ENCODE results near the gene GINS2.

Gene GINS2

GRCh38 chr16:85667261-85667660 lies 21.5 kb downstream of the GINS2 start:
- no peak for DNase-seq (ENCODE audit: low read depth)

GRCh38 chr16:85665929-85666328 lies 22.8 kb downstream of the GINS2 start:
- no peak for DNase-seq (ENCODE audit: low read depth)

GRCh38 chr16:85665373-85665740 lies 23.4 kb downstream of the GINS2 start:
- DNase-seq (ENCODE audit: low read depth) = no peak

DNA sequence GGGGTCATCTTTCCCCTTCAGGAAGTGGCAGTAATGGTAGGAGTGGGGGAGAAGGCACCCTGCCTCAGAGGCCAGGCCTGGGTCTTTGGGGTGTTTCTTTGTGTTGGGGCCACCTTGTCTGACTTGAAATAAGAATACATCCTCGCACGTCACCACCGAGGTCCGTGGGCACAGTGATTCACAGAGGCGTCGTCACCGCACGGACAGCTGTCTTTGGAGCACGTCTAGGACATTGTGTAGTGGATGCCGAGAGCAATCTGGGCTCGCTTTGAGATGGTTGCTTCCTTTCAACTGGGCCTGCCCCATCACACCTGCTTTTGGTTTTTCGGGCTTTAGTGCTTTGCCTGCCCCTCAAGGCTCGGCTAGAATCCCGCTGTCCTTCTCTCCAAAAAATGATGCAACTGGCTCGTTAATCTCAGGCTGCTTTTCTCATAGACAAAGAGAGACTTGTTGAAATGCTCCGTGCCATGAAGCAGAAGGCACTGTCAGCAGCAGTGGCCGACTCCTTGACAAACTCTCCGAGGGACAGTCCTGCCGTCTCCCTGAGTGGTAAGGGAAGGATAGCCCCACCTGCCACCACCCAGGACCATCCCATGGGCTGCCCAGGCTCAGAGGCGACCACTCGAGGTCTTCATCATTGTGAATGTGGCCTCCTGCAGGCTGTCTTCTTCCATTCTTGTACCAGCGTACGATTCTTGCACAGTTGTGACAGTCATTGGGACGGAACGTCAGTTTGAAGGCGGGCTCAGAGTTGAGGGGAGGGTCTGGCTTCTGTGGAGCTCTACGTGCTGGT lies 24.0 kb downstream of the GINS2 start:
- no peak for DNase-seq (ENCODE audit: low read depth)

GRCh38 chr16:85663891-85664321 lies 24.8 kb downstream of the GINS2 start:
- no peak for DNase-seq (ENCODE audit: low read depth)

DNA sequence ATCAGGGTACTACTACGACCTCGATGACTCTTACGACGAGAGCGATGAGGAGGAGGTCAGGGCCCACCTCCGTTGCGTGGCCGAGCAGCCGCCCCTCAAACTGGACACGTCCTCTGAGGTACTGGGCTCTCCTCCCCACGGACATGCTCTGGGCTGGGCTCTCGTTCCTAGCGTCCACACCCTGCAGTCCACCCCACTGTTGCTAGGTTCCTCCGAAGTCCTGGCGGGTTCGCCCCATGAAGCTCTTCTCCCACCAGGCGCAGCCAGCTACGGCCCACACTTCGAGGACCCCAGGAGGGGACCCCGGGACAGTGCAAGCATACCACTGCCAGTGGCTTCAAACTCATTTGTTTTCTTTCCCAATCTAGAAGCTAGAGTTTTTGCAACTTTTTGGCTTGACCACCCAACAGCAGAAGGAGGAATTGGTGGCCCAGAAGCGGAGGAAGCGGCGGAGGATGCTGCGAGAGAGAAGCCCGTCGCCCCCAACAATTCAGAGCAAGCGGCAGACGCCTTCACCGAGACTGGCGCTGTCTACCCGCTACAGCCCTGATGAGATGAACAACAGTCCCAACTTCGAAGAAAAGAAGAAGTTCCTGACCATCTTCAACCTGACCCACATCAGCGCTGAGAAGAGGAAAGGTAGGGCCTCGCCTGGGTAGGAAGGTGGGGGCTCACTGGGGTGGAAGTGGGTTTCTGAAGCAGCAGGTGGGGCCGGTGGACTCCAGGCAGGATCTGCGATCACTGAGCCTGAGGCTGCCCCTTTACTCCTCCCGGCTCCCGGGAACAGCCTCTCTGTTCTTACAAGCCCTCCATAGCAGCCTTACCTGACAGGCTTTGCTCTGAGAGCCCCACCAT lies 25.6 kb downstream of the GINS2 start:
- DNase-seq (ENCODE audit: low read depth) = no peak

GRCh38 chr16:85662482-85662812 lies 26.3 kb downstream of the GINS2 start:
- no peak for DNase-seq (ENCODE audit: low read depth)

- no peak for DNase-seq (ENCODE audit: low read depth)
Observed at GRCh38 chr16:85661740-85662481, 26.8 kb downstream of the GINS2 start.

GRCh38 chr16:85660843-85661739 lies 27.7 kb downstream of the GINS2 start:
- DNase-seq (ENCODE audit: low read depth) = no peak

- no peak for DNase-seq (ENCODE audit: low read depth)
Observed at GRCh38 chr16:85659805-85660511, 28.8 kb downstream of the GINS2 start.

DNA sequence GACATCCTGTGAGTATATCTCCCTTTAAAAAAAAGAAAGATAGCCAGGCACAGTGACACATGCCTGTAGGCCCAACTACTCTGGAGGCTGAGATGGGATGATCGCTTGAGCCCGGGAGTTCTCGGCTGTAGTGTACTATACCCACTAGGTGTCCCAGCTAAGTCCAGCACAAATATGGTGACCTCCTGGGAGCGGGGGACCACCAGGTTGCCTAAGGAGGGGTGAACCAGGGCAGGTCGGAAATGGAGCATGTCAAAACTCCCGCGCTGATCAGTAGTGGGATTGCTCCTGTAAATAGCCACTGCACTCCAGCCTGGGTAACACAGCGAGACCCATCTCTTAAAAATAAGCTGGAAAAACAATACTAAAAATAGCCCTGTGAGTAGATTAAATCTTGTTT lies 29.4 kb downstream of the GINS2 start:
- no peak for DNase-seq (ENCODE audit: low read depth)

- no peak for DNase-seq (ENCODE audit: low read depth)
Observed at GRCh38 chr16:85658504-85659326, 30.0 kb downstream of the GINS2 start.

GRCh38 chr16:85657996-85658395 lies 30.8 kb downstream of the GINS2 start:
- DNase-seq (ENCODE audit: low read depth) = no peak

GRCh38 chr16:85657267-85657650 lies 31.5 kb downstream of the GINS2 start:
- DNase-seq (ENCODE audit: low read depth) = no peak

DNA sequence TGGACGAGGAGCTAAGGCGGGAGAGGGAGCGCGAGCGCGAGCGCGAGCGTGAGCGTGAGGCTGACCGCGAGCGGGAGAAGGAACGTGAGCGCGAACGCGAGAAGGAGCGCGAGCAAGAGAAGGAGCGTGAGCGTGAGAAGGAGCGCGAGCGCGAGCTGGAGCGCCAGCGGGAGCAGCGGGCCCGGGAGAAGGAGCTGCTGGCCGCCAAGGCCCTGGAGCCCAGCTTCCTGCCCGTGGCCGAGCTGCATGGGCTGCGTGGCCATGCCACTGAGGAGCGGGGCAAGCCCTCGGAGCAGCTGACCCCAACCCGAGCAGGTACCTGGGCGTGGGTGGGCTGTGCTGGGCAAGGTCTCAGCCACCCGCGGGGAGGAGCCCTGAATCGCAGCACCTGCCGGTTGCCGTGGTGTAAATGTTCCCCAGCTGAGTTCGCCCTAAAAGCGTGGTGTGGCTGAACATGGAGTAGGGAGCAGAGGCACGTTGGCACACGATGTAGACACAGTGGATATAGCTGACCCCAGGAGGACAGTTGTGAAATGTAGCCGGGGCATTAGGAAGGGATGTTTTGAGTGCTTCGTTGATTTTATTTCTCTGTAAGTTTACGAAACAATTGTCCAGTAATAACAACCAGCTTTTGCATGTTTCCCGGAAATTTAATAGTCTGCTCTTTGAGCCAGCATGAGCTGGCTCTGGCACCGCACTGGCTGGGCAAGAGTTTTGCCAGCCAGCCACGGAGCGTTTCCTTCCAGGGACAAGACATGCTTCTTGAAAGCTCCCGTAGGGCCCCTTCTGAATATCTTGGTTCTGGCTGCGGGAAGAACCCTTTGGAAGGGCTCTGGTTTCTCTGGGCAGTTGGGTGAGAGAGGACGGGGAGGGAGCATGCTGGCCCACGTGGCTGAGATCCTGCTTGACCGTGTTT lies 32.1 kb downstream of the GINS2 start:
- no peak for DNase-seq (ENCODE audit: low read depth)

DNA sequence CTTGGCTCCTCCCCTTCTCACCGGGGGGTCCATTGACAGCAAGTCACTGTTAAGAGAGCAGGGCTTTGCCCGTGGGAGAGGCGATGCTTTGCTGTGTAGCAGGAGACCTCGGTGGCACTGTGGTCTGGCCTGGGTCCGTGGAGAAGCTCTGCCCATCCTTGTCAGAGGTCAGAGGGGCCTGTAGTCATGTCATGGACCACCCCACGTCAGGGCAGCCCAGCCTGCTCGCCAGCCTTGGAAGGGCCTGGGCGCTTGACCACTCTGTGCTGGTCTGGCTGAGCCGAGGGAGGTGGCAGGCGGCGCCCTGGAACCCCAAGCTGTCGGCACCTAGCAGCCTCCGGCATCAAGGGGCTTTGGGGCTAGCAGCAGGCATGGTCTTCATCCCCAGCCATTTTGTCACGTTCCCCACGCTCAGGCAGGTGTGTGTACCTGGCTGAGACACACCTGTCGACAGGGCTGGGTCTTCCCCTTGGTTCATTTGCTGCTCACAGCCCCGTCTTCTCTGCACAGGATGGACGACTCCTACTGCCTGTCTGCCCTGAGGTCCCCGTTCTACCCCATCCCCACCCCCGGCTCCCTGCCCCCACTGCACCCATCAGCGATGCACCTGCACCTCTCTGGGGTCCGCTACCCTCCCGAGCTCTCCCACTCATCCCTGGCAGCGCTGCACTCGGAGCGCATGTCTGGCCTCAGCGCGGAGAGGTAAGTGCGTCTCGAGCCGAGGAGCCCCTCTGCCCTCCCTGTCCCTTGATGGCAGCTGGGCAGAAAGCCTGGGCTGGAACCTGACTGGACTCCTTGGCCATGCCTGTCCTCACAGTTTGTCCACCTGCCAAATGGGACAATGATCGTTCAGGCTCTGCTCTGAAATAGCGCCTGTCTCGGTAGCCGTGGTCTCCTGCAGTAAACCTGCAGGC lies 33.3 kb downstream of the GINS2 start:
- no peak for DNase-seq (ENCODE audit: low read depth)

DNA sequence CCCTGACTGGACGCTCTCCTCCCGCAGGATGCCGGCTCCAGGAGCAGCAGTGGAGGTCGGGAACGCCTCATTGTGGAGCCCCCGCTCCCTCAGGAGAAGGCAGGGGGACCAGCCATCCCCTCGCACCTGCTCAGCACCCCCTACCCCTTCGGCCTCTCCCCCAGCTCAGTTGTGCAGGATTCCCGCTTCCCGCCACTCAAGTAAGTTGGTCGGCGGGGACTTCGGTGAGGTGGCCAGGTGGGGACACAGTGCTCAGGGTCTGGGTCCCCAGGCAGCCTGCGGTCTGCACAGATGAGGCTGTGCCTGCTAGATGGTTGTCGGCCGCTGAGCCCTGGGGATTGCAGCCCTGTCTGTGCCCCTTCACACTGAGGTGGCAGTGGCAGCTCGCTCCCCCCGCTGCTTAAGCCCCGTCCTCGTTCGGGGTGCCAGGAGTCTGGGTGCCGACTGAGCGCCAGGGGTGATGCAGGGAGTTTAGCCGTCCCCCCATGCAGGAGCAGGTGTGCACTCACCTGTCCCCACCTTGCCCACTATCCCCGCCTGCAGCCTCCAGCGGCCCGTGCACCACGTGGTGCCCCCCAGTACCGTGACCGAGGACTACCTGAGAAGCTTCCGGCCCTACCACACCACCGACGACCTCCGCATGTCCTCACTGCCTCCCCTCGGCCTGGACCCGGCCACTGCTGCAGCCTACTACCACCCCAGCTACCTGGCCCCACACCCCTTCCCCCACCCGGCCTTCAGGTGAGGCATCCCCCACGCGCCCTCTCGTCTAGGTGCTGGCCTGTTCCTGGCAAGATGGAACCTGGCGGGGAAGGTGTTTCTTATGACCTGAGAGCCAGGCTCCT lies 34.3 kb downstream of the GINS2 start:
- DNase-seq (ENCODE audit: low read depth) = no peak
